ENCODE measurements around the gene ONECUT1.

- TF ChIP-seq CTCF (IDR thresholded peaks at IDR 0.05) (no peak), POLR2A (IDR thresholded peaks at IDR 0.05) (no peak)
Observed at GRCh38 chr15:52710050-52710707, 80.0 kb downstream of the ONECUT1 start.
